Naive thymus-derived CD4-positive, alpha-beta T cell (primary cell): ENCODE measurements around the gene KCNK1. TPM values are rescaled to one million over a fixed set of nuclear protein-coding genes. Genes with fewer than 3 reads are reported as not detected.

ENCODE experiments used
- ATAC-seq: fragments of 150-1000 bp; cut with Tn5 transposase; 2 replicates; pipeline ENCODE4 v1.10.0; 2021; ENCODE audit warnings: mild to moderate bottlenecking, moderate library complexity
- CTCF ChIA-PET: fragments of 350-600 bp; sonication (Branson Sonifier 250); formaldehyde crosslinking; loops from one replicate; lab custom pipeline; 2021; ENCODE audit warnings: antibody characterized with exemption; lab: Charles Lee
- POLR2A ChIA-PET: fragments of 350-600 bp; sonication (Branson Sonifier 250); formaldehyde crosslinking; loops from one replicate; lab custom pipeline; 2021; ENCODE audit warnings: antibody characterized with exemption, inconsistent platforms; lab: Charles Lee
- DNase-seq, 9 donors: peaks; one replicate each; pipeline versions ENCODE4 v3.0.0 to v3.0.0-alpha.2; 2020 to 2022; ENCODE audit warnings: mixed read lengths in 1 of 9
- H3K27ac ChIP-seq: one replicate; pipeline ENCODE4 v1.7.0; 2013; ENCODE audit warnings: mild to moderate bottlenecking, low read depth, low read length, moderate library complexity
- H3K27me3 ChIP-seq, 2 donors: one replicate each; pipeline ENCODE4 v1.7.0; 2013; ENCODE audit warnings: low read length in 2 of 2, mild to moderate bottlenecking in 2 of 2, moderate library complexity in 2 of 2; ENCODE audit not compliant: control insufficient read depth in 2 of 2, insufficient read depth in 2 of 2
- H3K36me3 ChIP-seq, 3 experiments: 1 replicate in 2 of 3; 2 replicates in 1 of 3; pipeline ENCODE4 v1.7.0; 2013; ENCODE audit warnings: low read length in 3 of 3, mild to moderate bottlenecking in 3 of 3, moderate library complexity in 1 of 3; ENCODE audit not compliant: insufficient read depth in 3 of 3, control insufficient read depth in 2 of 3
- H3K4me1 ChIP-seq, 2 donors: one replicate each; pipeline ENCODE4 v1.7.0; 2013; ENCODE audit warnings: low read length in 2 of 2, mild to moderate bottlenecking in 2 of 2, moderate library complexity in 1 of 2; ENCODE audit not compliant: control insufficient read depth in 2 of 2, insufficient read depth in 2 of 2
- H3K4me3 ChIP-seq: 2 replicates; pipeline ENCODE4 v1.7.0; 2013; ENCODE audit warnings: mild to moderate bottlenecking, low read length
- H3K9me3 ChIP-seq, 3 experiments: 1 replicate in 2 of 3; 2 replicates in 1 of 3; pipeline ENCODE4 v1.7.0; 2013; ENCODE audit warnings: low read length in 3 of 3; ENCODE audit not compliant: control insufficient read depth in 2 of 3
- H3K27ac Mint-ChIP-seq, 9 donors: one replicate each; pipeline ENCODE4 v1.8.0; 2020 to 2022; ENCODE audit warnings: mixed read lengths in 9 of 9, mild to moderate bottlenecking in 8 of 9, moderate library complexity in 5 of 9, inconsistent platforms in 2 of 9
- H3K27me3 Mint-ChIP-seq, 5 donors: one replicate each; pipeline ENCODE4 v1.8.0; 2021 to 2022; ENCODE audit warnings: mixed read lengths in 5 of 5, mild to moderate bottlenecking in 1 of 5
- H3K36me3 Mint-ChIP-seq, 5 donors: one replicate each; pipeline ENCODE4 v1.8.0; 2020 to 2022; ENCODE audit warnings: mixed read lengths in 5 of 5, mild to moderate bottlenecking in 3 of 5, inconsistent platforms in 1 of 5
- H3K4me1 Mint-ChIP-seq, 7 donors: one replicate each; pipeline ENCODE4 v1.8.0; 2020 to 2022; ENCODE audit warnings: mixed read lengths in 7 of 7, mild to moderate bottlenecking in 3 of 7, inconsistent platforms in 1 of 7
- H3K4me3 Mint-ChIP-seq, 10 donors: one replicate each; pipeline ENCODE4 v1.8.0; 2020 to 2022; ENCODE audit warnings: mild to moderate bottlenecking in 10 of 10, mixed read lengths in 10 of 10, moderate library complexity in 6 of 10, inconsistent platforms in 2 of 10
- H3K9me3 Mint-ChIP-seq, 11 donors: one replicate each; pipeline ENCODE4 v1.8.0; 2020 to 2022; ENCODE audit warnings: mixed read lengths in 11 of 11, mild to moderate bottlenecking in 4 of 11, inconsistent platforms in 1 of 11, moderate library complexity in 1 of 11
- intact Hi-C, 2 donors: fragments of 100-400 bp; cut with micrococcal nuclease; formaldehyde crosslinking; loops; one replicate each; pipeline ENCODE4 v1.15.1; 2023
- polyA plus RNA-seq, 2 donors: library from polyadenylated mRNA; unstranded; fragments of 300-500 nt; fragmentation: Illumina TruSeq; gene quantifications; one replicate each; pipeline ENCODE4 v1.2.3, GENCODE V29; 2021
- total RNA-seq, 6 experiments: library from RNA in 5 of 6; stranded (reverse) in 5 of 6; gene quantifications; 1 replicate in 5 of 6; 2 replicates in 1 of 6; pipeline ENCODE4 v1.2.3 and lab custom pipeline; 2021 to 2026

KCNK1 gene
- total and polyA plus RNA-seq, 7 experiments from 2014 or later: 1.1 TPM; not detected in 6

- ATAC-seq: no peak
- POLR2A ChIA-PET: no interaction called here
- intact Hi-C loops: no loop called here
- DNase-seq: no peak
- Histone ChIP-seq H3K9me3 (no peaks in the 10 kb centered on the region), H3K27me3 (no peaks in the 10 kb centered on the region), H3K4me3 (no peak overlapping the region), H3K4me1 (no peaks in the 10 kb centered on the region), H3K36me3 (no peaks in the 10 kb centered on the region), H3K27ac (no peak overlapping the region)
- Mint-ChIP-seq H3K4me1 (peaks cover 0 to 3% (median 0%) of the 10 kb centered on the region in 7 donors), H3K9me3 (peaks cover 0 to 16% (median 10%) of the 10 kb centered on the region in 11 donors), H3K36me3 (peaks cover 0 to 4% (median 0%) of the 10 kb centered on the region in 5 donors), H3K4me3 (no peak overlapping the region), H3K27me3 (peaks cover 10 to 46% (median 29%) of the 10 kb centered on the region in 5 donors), H3K27ac (no peak overlapping the region)
- CTCF ChIA-PET: no interaction called here
Measured at GRCh38 chr1:233605205-233605604, 8.7 kb upstream of the KCNK1 start.

DNA sequence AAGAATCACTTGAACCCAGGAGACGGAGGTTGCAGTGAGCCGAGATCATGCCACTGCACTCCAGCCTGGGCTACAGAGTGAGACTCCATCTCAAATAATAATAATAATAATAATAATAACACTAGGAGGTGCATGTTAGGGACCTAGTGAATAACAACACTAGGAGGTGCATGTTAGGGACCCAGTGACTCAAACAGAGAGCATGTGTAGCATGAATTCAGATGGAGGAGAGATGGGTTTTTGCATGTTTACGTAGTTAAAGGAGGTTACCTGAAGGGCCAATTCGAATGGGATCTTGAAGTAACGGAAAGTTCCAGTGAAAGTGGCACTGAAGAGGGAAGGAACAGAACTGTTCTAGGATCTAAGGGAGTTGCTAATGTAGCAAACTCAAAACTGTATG lies 7.1 kb upstream of the KCNK1 start:
- no peak overlapping the region for H3K27ac Mint-ChIP-seq
- Histone ChIP-seq H3K9me3 (no peaks in the 10 kb centered on the region), H3K27ac (no peak overlapping the region), H3K4me3 (no peak overlapping the region), H3K36me3 (no peaks in the 10 kb centered on the region), H3K27me3 (no peaks in the 10 kb centered on the region), H3K4me1 (no peaks in the 10 kb centered on the region)
- ChIA-PET CTCF (no interaction called here), POLR2A (no interaction called here)
- no peaks in the 10 kb centered on the region for H3K4me1 Mint-ChIP-seq
- ATAC-seq (no peak), DNase-seq (no peak)
- H3K36me3 Mint-ChIP-seq: no peaks in the 10 kb centered on the region
- no peak overlapping the region for H3K4me3 Mint-ChIP-seq
- H3K27me3 Mint-ChIP-seq: peaks cover 20 to 50% (median 27%) of the 10 kb centered on the region in 5 donors
- H3K9me3 Mint-ChIP-seq: peaks cover 0 to 12% (median 6%) of the 10 kb centered on the region in 11 donors
- intact Hi-C loops: no loop called here

GRCh38 chr1:233607252-233608119 lies 6.4 kb upstream of the KCNK1 start:
- intact Hi-C loops: no loop called here
- Mint-ChIP-seq H3K9me3 (peaks cover 0 to 14% (median 6%) of the 10 kb centered on the region in 11 donors), H3K27me3 (peaks cover 26 to 57% (median 33%) of the 10 kb centered on the region in 5 donors), H3K4me1 (no peaks in the 10 kb centered on the region), H3K36me3 (no peaks in the 10 kb centered on the region), H3K4me3 (no peak overlapping the region), H3K27ac (no peak overlapping the region)
- DNase-seq (no peak), ATAC-seq (no peak)
- H3K36me3 ChIP-seq: no peaks in the 10 kb centered on the region
- H3K27ac ChIP-seq: no peak overlapping the region
- H3K27me3 ChIP-seq: no peaks in the 10 kb centered on the region
- ChIA-PET CTCF (no interaction called here), POLR2A (no interaction called here)
- no peaks in the 10 kb centered on the region for H3K9me3 ChIP-seq
- no peaks in the 10 kb centered on the region for H3K4me1 ChIP-seq
- no peak overlapping the region for H3K4me3 ChIP-seq

GRCh38 chr1:233608988-233609387 lies 4.9 kb upstream of the KCNK1 start:
- H3K27me3 Mint-ChIP-seq: peaks cover 35 to 67% (median 47%) of the 10 kb centered on the region in 5 donors
- POLR2A ChIA-PET: no interaction called here
- Histone ChIP-seq H3K27me3 (no peaks in the 10 kb centered on the region), H3K27ac (no peak overlapping the region), H3K4me1 (no peaks in the 10 kb centered on the region), H3K9me3 (no peaks in the 10 kb centered on the region), H3K36me3 (no peaks in the 10 kb centered on the region), H3K4me3 (no peak overlapping the region)
- no peak overlapping the region for H3K4me3 Mint-ChIP-seq
- intact Hi-C loops: no loop called here
- H3K4me1 Mint-ChIP-seq: peaks cover 0 to 6% (median 2%) of the 10 kb centered on the region in 7 donors
- CTCF ChIA-PET: no interaction called here
- DNase-seq (no peak), ATAC-seq (no peak)
- H3K27ac Mint-ChIP-seq: no peak overlapping the region
- no peaks in the 10 kb centered on the region for H3K36me3 Mint-ChIP-seq
- H3K9me3 Mint-ChIP-seq: peaks cover 0 to 10% (median 5%) of the 10 kb centered on the region in 11 donors

- no peak for ATAC-seq
- no peak overlapping the region for H3K27ac ChIP-seq
- intact Hi-C loops: loop anchor here in 1 of 2 donors (10.0 kb wide), 1 partner anchor 785 kb away; no protein-coding TSS in a partner anchor
- Mint-ChIP-seq H3K27ac (no peak overlapping the region), H3K9me3 (peaks cover 0 to 5% (median 2%) of the 10 kb centered on the region in 11 donors), H3K4me3 (no peak overlapping the region), H3K27me3 (peaks cover 38 to 66% (median 48%) of the 10 kb centered on the region in 5 donors), H3K36me3 (no peaks in the 10 kb centered on the region), H3K4me1 (peaks cover 0 to 6% (median 3%) of the 10 kb centered on the region in 7 donors)
- H3K9me3 ChIP-seq: no peaks in the 10 kb centered on the region
- H3K4me3 ChIP-seq: no peak overlapping the region
- POLR2A ChIA-PET: no interaction called here
- no peaks in the 10 kb centered on the region for H3K4me1 ChIP-seq
- CTCF ChIA-PET: no interaction called here
- DNase-seq: no peak
- no peaks in the 10 kb centered on the region for H3K27me3 ChIP-seq
- H3K36me3 ChIP-seq: no peaks in the 10 kb centered on the region
Measured at GRCh38 chr1:233609926-233610325, 4.0 kb upstream of the KCNK1 start.

DNA sequence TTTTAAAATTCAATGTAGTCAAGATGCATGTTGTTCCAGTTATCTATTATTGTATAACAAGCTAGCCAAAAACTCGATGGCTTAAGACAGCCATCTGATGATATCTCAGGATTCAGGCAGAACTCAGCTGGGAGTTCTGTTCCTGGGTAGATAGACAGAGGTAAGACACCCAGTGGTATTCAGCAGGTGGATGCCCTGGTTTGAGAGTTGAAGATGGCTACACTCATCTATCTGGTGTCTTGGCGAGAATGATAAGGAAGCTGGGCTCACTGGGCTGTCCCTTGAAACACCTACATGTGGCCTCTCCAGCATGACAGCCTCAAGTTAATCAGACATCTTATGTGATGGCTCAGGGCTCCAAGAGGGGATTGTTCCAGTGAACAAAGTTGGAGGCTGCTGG lies 3.3 kb upstream of the KCNK1 start:
- Histone ChIP-seq H3K36me3 (no peaks in the 10 kb centered on the region), H3K4me3 (no peak overlapping the region), H3K27ac (no peak overlapping the region), H3K9me3 (no peaks in the 10 kb centered on the region), H3K4me1 (no peaks in the 10 kb centered on the region), H3K27me3 (no peaks in the 10 kb centered on the region)
- Mint-ChIP-seq H3K4me3 (no peak overlapping the region), H3K9me3 (peaks cover 0 to 5% (median 2%) of the 10 kb centered on the region in 11 donors), H3K36me3 (no peaks in the 10 kb centered on the region), H3K27ac (no peak overlapping the region), H3K27me3 (peaks cover 45 to 68% (median 55%) of the 10 kb centered on the region in 5 donors), H3K4me1 (peaks cover 0 to 8% (median 5%) of the 10 kb centered on the region in 7 donors)
- ChIA-PET CTCF (no interaction called here), POLR2A (no interaction called here)
- DNase-seq (no peak), ATAC-seq (no peak)
- intact Hi-C loops: loop anchor here in 1 of 2 donors (10.0 kb wide), 1 partner anchor 784 kb away; no protein-coding TSS in a partner anchor
